GM10847 (cell line): ENCODE results near the gene L3HYPDH.

Experiments
- POLR2A ChIP-seq: IDR thresholded peaks from 2 replicates; pipeline ENCODE4 v1.6.1; 2011; ENCODE audit not compliant: insufficient read length; ENCODE audit errors: extremely low read depth

The L3HYPDH gene

GRCh38 chr14:59482541-59483331, 1.5 kb downstream of the L3HYPDH start:
- TF ChIP-seq POLR2A: no peak

GRCh38 chr14:59481871-59482540, 2.2 kb downstream of the L3HYPDH start:
- TF ChIP-seq POLR2A: no peak

GRCh38 chr14:59481407-59481806, 2.8 kb downstream of the L3HYPDH start:
- TF ChIP-seq POLR2A: no peak

GRCh38 chr14:59480166-59480565, 4.0 kb downstream of the L3HYPDH start:
- no peak for TF ChIP-seq POLR2A

- no peak for TF ChIP-seq POLR2A
Observed at GRCh38 chr14:59478540-59478939, 5.7 kb downstream of the L3HYPDH start.

GRCh38 chr14:59475709-59476108, 8.5 kb downstream of the L3HYPDH start:
- TF ChIP-seq POLR2A: no peak

- TF ChIP-seq POLR2A: no peak
Observed at GRCh38 chr14:59474172-59474571, 10.0 kb downstream of the L3HYPDH start.

GRCh38 chr14:59465316-59466135, 18.7 kb downstream of the L3HYPDH start, which contains the start of gene GPR135:
TSS of gene GPR135 (minus strand) at chr14:59465380. CDS start at chr14:59465226, 154 bp downstream.
- no peak for TF ChIP-seq POLR2A

- TF ChIP-seq POLR2A: no peak
Observed at GRCh38 chr14:59464486-59465315, 19.5 kb downstream of the L3HYPDH start.

GRCh38 chr14:59463787-59464485, 20.3 kb downstream of the L3HYPDH start:
- TF ChIP-seq POLR2A: no peak

GRCh38 chr14:59461891-59462290, 22.3 kb downstream of the L3HYPDH start:
- no peak for TF ChIP-seq POLR2A

- no peak for TF ChIP-seq POLR2A
Observed at GRCh38 chr14:59460378-59460777, 23.8 kb downstream of the L3HYPDH start.

GRCh38 chr14:59458486-59458885, 25.7 kb downstream of the L3HYPDH start:
- no peak for TF ChIP-seq POLR2A

GRCh38 chr14:59455411-59455810, 28.8 kb downstream of the L3HYPDH start:
- TF ChIP-seq POLR2A: no peak
